Inflammatory macrophage treated with lipopolysaccharide for 1 hour (primary cell): ENCODE measurements around the gene SEPTIN7.

Experiments
- DNase-seq, 2 donors: peaks; one replicate each; pipeline ENCODE4 v3.0.0-alpha.2; 2020 to 2022

Gene SEPTIN7

GRCh38 chr7:35792472-35792871, 8.4 kb upstream of the SEPTIN7 start:
- DNase-seq: no peak

DNA sequence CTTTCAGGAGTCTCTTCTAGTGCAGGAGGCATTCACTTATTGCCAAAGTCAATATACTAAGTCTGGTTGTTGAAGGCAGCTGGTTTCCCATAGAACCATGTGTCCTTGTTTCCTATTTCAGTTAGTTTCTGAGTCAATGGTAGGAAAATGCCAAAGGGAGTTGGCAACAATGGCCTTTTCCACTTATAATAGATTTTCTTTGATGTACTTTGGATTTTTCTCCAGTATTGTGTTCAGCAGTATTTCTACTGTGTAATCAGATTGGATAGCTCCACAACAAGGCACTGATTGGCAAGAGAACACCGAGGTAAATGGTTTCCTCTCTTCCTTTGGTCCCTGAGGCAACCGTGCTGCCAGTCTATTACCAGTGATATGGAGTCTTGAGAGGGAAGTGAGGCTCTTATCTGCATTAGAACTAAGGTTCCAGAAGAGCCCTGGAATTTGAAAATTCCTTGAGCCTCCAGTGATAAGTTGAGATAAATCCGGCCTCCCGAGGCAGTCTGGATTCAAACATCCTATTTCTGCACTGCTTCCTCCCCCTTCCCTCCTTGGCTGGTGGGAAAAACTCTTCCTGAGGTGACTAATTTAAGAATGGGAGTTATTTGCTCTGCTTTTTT, 7.9 kb upstream of the SEPTIN7 start:
- DNase-seq: no peak

- no peak for DNase-seq
Measured at GRCh38 chr7:35797311-35797710, 3.5 kb upstream of the SEPTIN7 start.

GRCh38 chr7:35799846-35800717, 775 bp upstream of the SEPTIN7 start:
- peak; percentile 83 to 89 for DNase-seq

- peak; percentile 57 to 62 for DNase-seq
Measured at GRCh38 chr7:35801392-35802101, 690 bp downstream of the SEPTIN7 start.

DNA sequence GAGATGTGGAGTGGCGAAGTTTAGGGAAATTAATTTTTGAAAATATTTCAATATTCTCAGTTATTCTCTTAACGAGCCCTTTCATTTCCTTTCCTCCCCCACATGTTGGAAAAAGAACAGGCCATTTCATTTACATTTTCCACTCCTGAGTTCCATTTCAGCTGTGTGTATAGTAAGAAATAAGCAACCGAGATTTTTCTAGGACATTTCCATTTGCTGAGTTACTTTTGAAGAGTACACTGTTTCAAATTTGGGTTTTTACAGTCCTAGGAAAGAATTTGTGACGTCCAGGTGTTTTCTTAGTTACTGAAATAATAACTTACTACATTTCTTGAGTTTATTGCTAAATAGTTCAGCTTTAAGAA, 1.2 kb downstream of the SEPTIN7 start:
- peak; percentile 31 to 36 for DNase-seq

DNA sequence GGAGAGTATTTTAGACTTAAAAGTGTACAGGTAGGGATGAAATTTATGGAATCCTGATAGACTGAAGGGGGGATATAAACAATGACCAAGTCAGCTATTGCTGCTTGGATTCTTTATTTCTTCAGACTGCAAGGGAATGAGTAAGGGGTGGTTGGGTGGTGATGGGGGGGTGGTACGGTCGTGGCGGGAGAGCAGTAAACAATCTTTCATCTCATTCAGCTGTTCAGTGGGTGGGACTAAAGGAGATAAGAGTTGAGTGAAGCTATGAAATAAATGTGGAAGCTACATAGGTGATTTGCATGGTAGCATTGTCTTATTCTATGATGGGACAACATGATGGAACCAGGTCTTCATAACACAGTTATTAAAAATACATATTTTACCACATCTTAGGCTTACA, 1.8 kb downstream of the SEPTIN7 start:
- peak in 1 of 2 donors; percentile 5 for DNase-seq

- DNase-seq: no peak
Measured at GRCh38 chr7:35804231-35804970, 3.5 kb downstream of the SEPTIN7 start.

DNA sequence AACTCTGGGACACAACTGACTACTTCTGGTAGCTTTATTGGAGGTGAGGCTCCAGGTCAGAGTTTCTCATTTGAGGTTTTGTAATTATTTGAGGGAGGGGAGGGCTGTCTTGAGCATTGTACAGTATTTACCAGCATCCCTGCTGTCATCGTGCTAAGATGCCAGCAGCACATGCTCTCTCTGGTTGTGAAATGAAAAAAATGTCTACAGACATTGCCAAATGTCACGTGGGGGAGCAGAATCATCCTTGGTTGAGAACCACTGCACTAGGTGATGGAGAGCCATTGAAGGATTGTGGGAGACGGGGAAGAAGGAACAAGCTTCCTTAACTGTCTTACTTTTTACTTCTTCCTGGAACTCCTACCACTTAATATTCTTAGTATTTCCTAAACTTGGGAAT, 5.0 kb downstream of the SEPTIN7 start:
- peak; percentile 54 to 56 for DNase-seq

DNA sequence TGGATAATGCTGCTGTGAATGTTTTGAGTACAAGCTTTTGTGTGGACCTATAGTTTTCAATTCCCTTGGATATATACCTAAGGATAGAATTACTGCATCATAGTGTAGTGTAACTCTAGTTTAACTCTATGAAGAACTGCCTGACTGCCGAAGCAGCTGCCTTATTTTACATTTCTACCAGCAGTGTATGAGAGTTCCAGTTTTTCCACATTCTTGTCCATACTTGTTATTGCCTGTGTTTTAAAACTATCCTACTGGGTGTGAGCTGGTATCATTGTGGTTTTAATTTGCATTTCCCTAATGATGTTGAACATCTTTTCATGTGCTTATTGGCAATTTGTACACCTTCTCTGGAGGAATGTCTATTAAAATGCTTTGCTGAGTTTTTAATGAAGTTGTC, 15.7 kb downstream of the SEPTIN7 start:
- DNase-seq: no peak

- no peak for DNase-seq
Measured at GRCh38 chr7:35817181-35817580, 16.3 kb downstream of the SEPTIN7 start.

- peak; percentile 12 to 26 for DNase-seq
Measured at GRCh38 chr7:35817930-35818329, 17.1 kb downstream of the SEPTIN7 start.

GRCh38 chr7:35818513-35818912, 17.7 kb downstream of the SEPTIN7 start:
- DNase-seq: no peak

- no peak for DNase-seq
Measured at GRCh38 chr7:35819310-35819709, 18.5 kb downstream of the SEPTIN7 start.

DNA sequence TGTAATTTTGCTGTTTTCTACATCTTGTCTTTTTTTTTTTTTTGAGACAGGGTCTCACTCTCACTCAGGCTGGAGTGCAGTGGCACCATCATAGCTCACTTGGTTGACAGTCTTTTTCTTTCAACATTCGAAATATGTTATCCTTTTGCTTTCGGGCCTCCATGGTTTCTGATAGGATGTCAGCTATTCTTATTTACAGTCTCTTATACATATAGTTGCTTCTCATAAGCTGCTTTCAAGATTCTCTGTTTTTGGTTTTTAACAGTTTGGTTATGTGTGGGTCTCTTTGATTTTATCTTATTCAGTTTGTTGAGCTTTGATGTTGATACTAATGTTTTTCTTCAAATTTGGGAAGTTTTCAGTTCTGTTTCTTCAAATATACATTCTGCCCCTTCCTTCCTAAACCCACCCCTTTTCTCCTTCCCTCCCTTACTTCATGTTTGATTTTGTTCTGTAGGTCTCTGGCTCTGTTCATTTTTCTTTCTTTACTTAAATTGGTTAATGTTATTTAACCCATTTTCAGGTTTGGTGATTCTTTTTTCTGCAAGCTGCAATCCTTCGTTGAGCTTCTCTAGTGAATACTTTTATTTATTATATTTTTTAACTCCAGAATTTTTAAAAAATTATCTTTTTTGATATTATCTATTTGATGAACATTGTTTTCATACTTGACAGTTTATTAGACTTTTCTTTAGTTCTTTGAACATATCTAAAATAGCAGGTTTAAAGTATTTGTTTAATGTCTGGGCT, 19.3 kb downstream of the SEPTIN7 start:
- no peak for DNase-seq

GRCh38 chr7:35820858-35821257, 20.0 kb downstream of the SEPTIN7 start:
- no peak for DNase-seq

- DNase-seq: no peak
Measured at GRCh38 chr7:35823440-35823839, 22.6 kb downstream of the SEPTIN7 start.

- no peak for DNase-seq
Measured at GRCh38 chr7:35825974-35826373, 25.1 kb downstream of the SEPTIN7 start.

- DNase-seq: no peak
Measured at GRCh38 chr7:35826751-35827150, 25.9 kb downstream of the SEPTIN7 start.

DNA sequence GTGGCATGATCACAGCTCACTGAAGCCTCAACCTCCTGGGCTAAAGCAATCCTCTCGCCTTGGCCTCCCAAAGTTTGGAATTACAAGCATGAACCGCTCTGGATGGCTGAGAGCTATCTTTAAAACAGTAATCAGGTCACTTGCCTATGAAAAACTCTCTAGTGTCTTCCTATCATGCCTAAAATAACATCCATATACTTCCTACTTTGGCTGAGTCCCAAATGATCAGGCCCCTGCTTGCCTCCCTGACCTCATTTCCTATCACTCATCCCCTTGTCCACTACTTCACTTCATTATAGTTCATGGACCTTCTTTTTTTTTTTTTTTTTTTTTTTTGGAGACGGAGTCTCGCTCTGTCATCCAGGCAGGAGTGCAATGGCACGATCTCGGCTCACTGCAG, 28.0 kb downstream of the SEPTIN7 start:
- no peak for DNase-seq

GRCh38 chr7:35831208-35831607, 30.4 kb downstream of the SEPTIN7 start:
- no peak for DNase-seq
